ENCODE data around the gene ENTR1.

GRCh38 chr9:136392538-136393449 is 17.6 kb downstream of the ENTR1 start:
- no peak for TF ChIP-seq CTCF (IDR thresholded peaks at IDR 0.05)
- no peak for TF ChIP-seq POLR2A (IDR thresholded peaks at IDR 0.05)
